Activated naive CD4-positive, alpha-beta T cell treated with anti-CD3 and anti-CD28 coated beads, Interleukin-2, amount 50 U/mL, for 16 hours (primary cell): ENCODE data around the gene IL22RA2.

ENCODE experiments used
- DNase-seq: peaks from one replicate; pipeline ENCODE4 v3.0.0-alpha.2; 2020

The IL22RA2 gene

GRCh38 chr6:137165375-137166246, 7.8 kb downstream of the IL22RA2 start:
- DNase-seq: no peak

- no peak for DNase-seq
Measured at GRCh38 chr6:137163732-137164318, 9.6 kb downstream of the IL22RA2 start.

GRCh38 chr6:137162692-137163306, 10.6 kb downstream of the IL22RA2 start:
- no peak for DNase-seq

- no peak for DNase-seq
Measured at GRCh38 chr6:137161949-137162348, 11.5 kb downstream of the IL22RA2 start.

GRCh38 chr6:137160763-137161162, 12.7 kb downstream of the IL22RA2 start:
- DNase-seq: no peak

GRCh38 chr6:137159912-137160311, 13.5 kb downstream of the IL22RA2 start:
- no peak for DNase-seq

- no peak for DNase-seq
Measured at GRCh38 chr6:137157601-137158000, 15.8 kb downstream of the IL22RA2 start.

GRCh38 chr6:137156650-137157049, 16.8 kb downstream of the IL22RA2 start:
- no peak for DNase-seq

GRCh38 chr6:137155830-137156229, 17.6 kb downstream of the IL22RA2 start:
- DNase-seq: no peak

GRCh38 chr6:137150072-137150471, 23.4 kb downstream of the IL22RA2 start:
- no peak for DNase-seq

GRCh38 chr6:137149035-137149393, 24.4 kb downstream of the IL22RA2 start:
- no peak for DNase-seq

GRCh38 chr6:137148306-137149034, 25.0 kb downstream of the IL22RA2 start:
- no peak for DNase-seq

GRCh38 chr6:137147195-137147594, 26.2 kb downstream of the IL22RA2 start:
- no peak for DNase-seq

- no peak for DNase-seq
Measured at GRCh38 chr6:137146206-137146605, 27.2 kb downstream of the IL22RA2 start.

- DNase-seq: no peak
Measured at GRCh38 chr6:137145421-137145820, 28.0 kb downstream of the IL22RA2 start.

GRCh38 chr6:137136065-137136464, 37.4 kb downstream of the IL22RA2 start:
- DNase-seq: no peak

GRCh38 chr6:137134483-137134882, 39.0 kb downstream of the IL22RA2 start:
- no peak for DNase-seq

GRCh38 chr6:137133122-137133521, 40.3 kb downstream of the IL22RA2 start:
- no peak for DNase-seq

GRCh38 chr6:137126875-137127485, 46.5 kb downstream of the IL22RA2 start:
- DNase-seq: no peak

GRCh38 chr6:137123078-137123477, 50.4 kb downstream of the IL22RA2 start:
- DNase-seq: no peak

- DNase-seq: no peak
Measured at GRCh38 chr6:137122612-137123011, 50.8 kb downstream of the IL22RA2 start.

GRCh38 chr6:137121401-137121997, 51.9 kb downstream of the IL22RA2 start:
- DNase-seq: no peak

GRCh38 chr6:137120748-137121147, 52.7 kb downstream of the IL22RA2 start:
- DNase-seq: no peak
